ENCODE data around the gene GYG2.
"Not testable (repeated sequence)": the region's sequence is repeated elsewhere in the genome, so short reads cannot be mapped to it uniquely, and the experiment has no call there.

DNA sequence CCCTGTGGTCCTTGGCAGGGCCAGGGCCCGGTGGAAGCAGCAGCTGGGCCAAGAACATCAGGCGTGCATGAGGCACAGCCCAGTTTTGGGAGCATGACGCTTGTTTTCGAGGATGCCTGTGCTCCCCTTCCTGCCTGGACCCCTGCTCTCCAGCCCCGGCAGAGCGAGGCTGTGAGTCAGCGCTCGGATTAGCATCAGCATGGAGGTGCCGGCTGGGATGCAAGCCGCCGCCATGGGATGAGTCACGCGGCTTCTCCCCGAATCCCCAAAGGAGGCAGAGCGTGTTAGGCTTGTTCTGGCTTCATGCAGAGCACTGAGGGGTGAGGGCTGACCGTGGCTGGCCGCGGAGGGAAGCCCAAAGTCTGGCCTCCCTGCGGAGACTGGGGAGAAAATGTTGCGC is 23.9 kb upstream of the GYG2 start:
- TF ChIP-seq HDAC2 (CRISPR knock-in tag; IDR thresholded peaks at IDR 0.05); PPARG (CRISPR knock-in tag; conservative IDR thresholded peaks at IDR 0.05); ETV5 (CRISPR knock-in tag; IDR thresholded peaks at IDR 0.05; ENCODE audit: borderline replicate concordance); MIXL1 (CRISPR knock-in tag; IDR thresholded peaks at IDR 0.05); POLR2AphosphoS5 (IDR thresholded peaks at IDR 0.05; ENCODE audit: low read depth, low read length); TCF7L2 (IDR thresholded peaks at IDR 0.05; ENCODE audit: low read depth, low read length); HCFC1 (IDR thresholded peaks at IDR 0.05; ENCODE audit: low read depth, low read length); POLR2AphosphoS2 (IDR thresholded peaks at IDR 0.05; ENCODE audit: low read depth, low read length); ZNF598 (CRISPR knock-in tag; IDR thresholded peaks at IDR 0.05; ENCODE audit: borderline replicate concordance); ZSCAN30 (CRISPR knock-in tag; IDR thresholded peaks at IDR 0.05): not testable (repeated sequence)
- TF ChIP-seq, protein P1, sequence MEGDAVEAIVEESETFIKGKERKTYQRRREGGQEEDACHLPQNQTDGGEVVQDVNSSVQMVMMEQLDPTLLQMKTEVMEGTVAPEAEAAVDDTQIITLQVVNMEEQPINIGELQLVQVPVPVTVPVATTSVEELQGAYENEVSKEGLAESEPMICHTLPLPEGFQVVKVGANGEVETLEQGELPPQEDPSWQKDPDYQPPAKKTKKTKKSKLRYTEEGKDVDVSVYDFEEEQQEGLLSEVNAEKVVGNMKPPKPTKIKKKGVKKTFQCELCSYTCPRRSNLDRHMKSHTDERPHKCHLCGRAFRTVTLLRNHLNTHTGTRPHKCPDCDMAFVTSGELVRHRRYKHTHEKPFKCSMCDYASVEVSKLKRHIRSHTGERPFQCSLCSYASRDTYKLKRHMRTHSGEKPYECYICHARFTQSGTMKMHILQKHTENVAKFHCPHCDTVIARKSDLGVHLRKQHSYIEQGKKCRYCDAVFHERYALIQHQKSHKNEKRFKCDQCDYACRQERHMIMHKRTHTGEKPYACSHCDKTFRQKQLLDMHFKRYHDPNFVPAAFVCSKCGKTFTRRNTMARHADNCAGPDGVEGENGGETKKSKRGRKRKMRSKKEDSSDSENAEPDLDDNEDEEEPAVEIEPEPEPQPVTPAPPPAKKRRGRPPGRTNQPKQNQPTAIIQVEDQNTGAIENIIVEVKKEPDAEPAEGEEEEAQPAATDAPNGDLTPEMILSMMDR (CRISPR knock-in tag; IDR thresholded peaks at IDR 0.05): not testable (repeated sequence)
- TF ChIP-seq, protein P2, sequence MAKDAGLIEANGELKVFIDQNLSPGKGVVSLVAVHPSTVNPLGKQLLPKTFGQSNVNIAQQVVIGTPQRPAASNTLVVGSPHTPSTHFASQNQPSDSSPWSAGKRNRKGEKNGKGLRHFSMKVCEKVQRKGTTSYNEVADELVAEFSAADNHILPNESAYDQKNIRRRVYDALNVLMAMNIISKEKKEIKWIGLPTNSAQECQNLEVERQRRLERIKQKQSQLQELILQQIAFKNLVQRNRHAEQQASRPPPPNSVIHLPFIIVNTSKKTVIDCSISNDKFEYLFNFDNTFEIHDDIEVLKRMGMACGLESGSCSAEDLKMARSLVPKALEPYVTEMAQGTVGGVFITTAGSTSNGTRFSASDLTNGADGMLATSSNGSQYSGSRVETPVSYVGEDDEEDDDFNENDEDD (CRISPR knock-in tag; IDR thresholded peaks at IDR 0.05; ENCODE audit: borderline replicate concordance): not testable (repeated sequence)
